K562 (cell line): ENCODE results near the gene POU3F3.

ENCODE experiments used
- EHMT2 ChIP-seq: fragments of 450-650 bp; IDR thresholded peaks from 2 replicates; pipeline ENCODE4 v1.6.1; 2018; ENCODE audit warnings: antibody characterized with exemption
- FOXM1 ChIP-seq, 2 experiments: fragments of 450-650 bp in 1 of 2; sonication (generic) in 1 of 2; formaldehyde crosslinking in 1 of 2; IDR thresholded peaks; 2 replicates each; pipeline versions ENCODE4 v1.6.1 to v1.9.0; 2017 to 2022; ENCODE audit warnings: low read depth in 2 of 2, mild to moderate bottlenecking in 2 of 2, missing genetic modification reagents in 1 of 2, moderate library complexity in 1 of 2
- SREBF2 ChIP-seq: sonication (generic); formaldehyde crosslinking; IDR thresholded peaks from 2 replicates; pipeline ENCODE4 v1.4.0; 2020; ENCODE audit warnings: mild to moderate bottlenecking, missing genetic modification reagents
- ZNF395 ChIP-seq: fragments of 200-800 bp; sonication (Bioruptor generic); IDR thresholded peaks from 2 replicates; pipeline ENCODE4 v1.6.1; 2017; ENCODE audit warnings: missing genetic modification characterization, missing compliant biosample characterization

- TF ChIP-seq SREBF2 (CRISPR knock-in tag) (no peak), FOXM1 (IDR thresholded peaks at IDR 0.05; ENCODE audit: low read depth) (no peak), FOXM1 (CRISPR knock-in tag; IDR thresholded peaks at IDR 0.05; ENCODE audit: low read depth) (no peak), EHMT2 (no peak), ZNF395 (CRISPR knock-in tag) (no peak)
Measured at GRCh38 chr2:104853534-104854497, at the start of gene POU3F3.
